ENCODE results near the gene STX8.

GRCh38 chr17:9244066-9245052, 331.3 kb downstream of the STX8 start:
- TF ChIP-seq CTCF (IDR thresholded peaks at IDR 0.05) (no peak), SIN3A (IDR thresholded peaks at IDR 0.05; ENCODE audit: borderline replicate concordance, insufficient read depth, low read depth, low read length) (no peak), POLR2AphosphoS5 (IDR thresholded peaks at IDR 0.05; ENCODE audit: low read depth, low read length) (no peak)
